WTC11 (cell line): ENCODE data around the gene GDI1. TPM values are rescaled to one million over a fixed set of nuclear protein-coding genes. Genes with fewer than 3 reads are reported as not detected.

Source experiments
- ATAC-seq: fragments of 200-7000 bp; cut with Tn5 transposase; 2 replicates; pipeline ENCODE4 v1.10.0; 2021; ENCODE audit warnings: mild to moderate bottlenecking, moderate library complexity
- CTCF ChIA-PET: fragments of 300-600 bp; sonication (Branson Sonifier 250); formaldehyde crosslinking; loops from one replicate; lab custom pipeline; 2021; ENCODE audit warnings: antibody characterized with exemption; lab: Charles Lee
- POLR2A ChIA-PET: fragments of 350-600 bp; sonication (Branson Sonifier 250); formaldehyde crosslinking; loops from one replicate; lab custom pipeline; 2021; ENCODE audit warnings: antibody characterized with exemption; lab: Charles Lee
- DNase-seq: peaks from one replicate; pipeline ENCODE4 v3.0.0; 2021; ENCODE audit warnings: low spot score
- H3K27ac Mint-ChIP-seq: 2 replicates; pipeline ENCODE4 v1.8.0; 2021; ENCODE audit warnings: mixed read lengths
- H3K27me3 Mint-ChIP-seq: 2 replicates; pipeline ENCODE4 v1.8.0; 2021; ENCODE audit warnings: low read depth, mild to moderate bottlenecking, moderate library complexity, mixed read lengths
- H3K36me3 Mint-ChIP-seq: 2 replicates; pipeline ENCODE4 v1.8.0; 2021; ENCODE audit warnings: mixed read lengths
- H3K4me1 Mint-ChIP-seq: 2 replicates; pipeline ENCODE4 v1.8.0; 2022; ENCODE audit warnings: mixed read lengths
- H3K4me3 Mint-ChIP-seq: 2 replicates; pipeline ENCODE4 v1.8.0; 2021; ENCODE audit warnings: mild to moderate bottlenecking, moderate library complexity, mixed read lengths
- H3K9me3 Mint-ChIP-seq: 2 replicates; pipeline ENCODE4 v1.8.0; 2021; ENCODE audit warnings: mixed read lengths
- ATF1 ChIP-seq: sonication (generic); formaldehyde crosslinking; IDR thresholded peaks from 2 replicates; pipeline ENCODE4 v1.8.1; 2023; ENCODE audit warnings: mild to moderate bottlenecking, moderate library complexity, missing genetic modification reagents
- ATF3 ChIP-seq: sonication (generic); formaldehyde crosslinking; conservative IDR thresholded peaks from 2 replicates; pipeline ENCODE4 v1.8.1; 2022; ENCODE audit warnings: mild to moderate bottlenecking, missing genetic modification reagents
- CTCF ChIP-seq: fragments of 200-600 bp; IDR thresholded peaks from 2 replicates; pipeline ENCODE4 v1.8.0; 2022; ENCODE audit warnings: antibody characterized with exemption
- E2F4 ChIP-seq: sonication (generic); formaldehyde crosslinking; IDR thresholded peaks from 2 replicates; pipeline ENCODE4 v1.8.1; 2022; ENCODE audit warnings: low read depth, mild to moderate bottlenecking, moderate library complexity, missing genetic modification reagents, borderline replicate concordance
- ELF4 ChIP-seq: sonication (generic); formaldehyde crosslinking; IDR thresholded peaks from 2 replicates; pipeline ENCODE4 v1.8.1; 2022; ENCODE audit warnings: low read depth, mild to moderate bottlenecking, moderate library complexity, missing genetic modification reagents
- EMX1 ChIP-seq: fragments of 250-450 bp; sonication (Bioruptor Pico); IDR thresholded peaks from 2 replicates; pipeline ENCODE4 v1.8.0; 2021; ENCODE audit warnings: mild to moderate bottlenecking
- ESRRA ChIP-seq: sonication (generic); formaldehyde crosslinking; IDR thresholded peaks from 2 replicates; pipeline ENCODE4 v1.8.1; 2022; ENCODE audit warnings: mild to moderate bottlenecking, missing genetic modification reagents, borderline replicate concordance
- FOXP4 ChIP-seq: sonication (generic); formaldehyde crosslinking; IDR thresholded peaks from 2 replicates; pipeline ENCODE4 v1.8.0; 2022; ENCODE audit warnings: mild to moderate bottlenecking, missing genetic modification reagents
- GABPB1 ChIP-seq: sonication (generic); formaldehyde crosslinking; IDR thresholded peaks from 2 replicates; pipeline ENCODE4 v1.8.1; 2023; ENCODE audit warnings: mild to moderate bottlenecking, missing genetic modification reagents
- IRF1 ChIP-seq: sonication (generic); formaldehyde crosslinking; IDR thresholded peaks from 2 replicates; pipeline ENCODE4 v1.8.0; 2023; ENCODE audit warnings: missing genetic modification reagents
- MXD4 ChIP-seq: fragments of 250-450 bp; sonication (Bioruptor Pico); IDR thresholded peaks from 2 replicates; pipeline ENCODE4 v1.8.0; 2021; ENCODE audit warnings: mild to moderate bottlenecking, moderate library complexity, borderline replicate concordance
- MYBL2 ChIP-seq: sonication (generic); formaldehyde crosslinking; IDR thresholded peaks from 2 replicates; pipeline ENCODE4 v1.8.1; 2023; ENCODE audit warnings: mild to moderate bottlenecking, moderate library complexity, missing genetic modification reagents
- NFATC4 ChIP-seq: fragments of 250-450 bp; sonication (Bioruptor Pico); IDR thresholded peaks from 2 replicates; pipeline ENCODE4 v1.9.0; 2021; ENCODE audit warnings: mild to moderate bottlenecking
- NFE2L1 ChIP-seq: sonication (generic); formaldehyde crosslinking; IDR thresholded peaks from 2 replicates; pipeline ENCODE4 v1.8.1; 2023; ENCODE audit warnings: missing genetic modification reagents
- NR1H2 ChIP-seq: sonication (generic); formaldehyde crosslinking; IDR thresholded peaks from 2 replicates; pipeline ENCODE4 v1.9.0; 2021; ENCODE audit warnings: mild to moderate bottlenecking, moderate library complexity, missing genetic modification reagents
- PRRX2 ChIP-seq: fragments of 250-450 bp; sonication (Bioruptor Pico); IDR thresholded peaks from 2 replicates; pipeline ENCODE4 v1.8.0; 2021; ENCODE audit warnings: mild to moderate bottlenecking
- RORB ChIP-seq: fragments of 250-450 bp; sonication (Bioruptor Pico); IDR thresholded peaks from 2 replicates; pipeline ENCODE4 v1.9.0; 2021; ENCODE audit warnings: mild to moderate bottlenecking
- SMAD3 ChIP-seq: sonication (generic); formaldehyde crosslinking; IDR thresholded peaks from 2 replicates; pipeline ENCODE4 v1.8.0; 2022; ENCODE audit warnings: missing genetic modification reagents, mild to moderate bottlenecking, borderline replicate concordance
- SOX15 ChIP-seq: fragments of 250-450 bp; sonication (Bioruptor Pico); IDR thresholded peaks from 2 replicates; pipeline ENCODE4 v1.9.0; 2021; ENCODE audit warnings: mild to moderate bottlenecking
- STAT6 ChIP-seq: sonication (generic); formaldehyde crosslinking; conservative IDR thresholded peaks from 2 replicates; pipeline ENCODE4 v1.8.1; 2023; ENCODE audit warnings: mild to moderate bottlenecking, low read depth, missing genetic modification reagents, moderate library complexity
- TCF7 ChIP-seq: sonication (generic); formaldehyde crosslinking; IDR thresholded peaks from 2 replicates; pipeline ENCODE4 v1.8.0; 2022; ENCODE audit warnings: mild to moderate bottlenecking, low read depth, missing genetic modification reagents, moderate library complexity
- TEAD4 ChIP-seq: sonication (generic); formaldehyde crosslinking; IDR thresholded peaks from 2 replicates; pipeline ENCODE4 v1.8.0; 2022; ENCODE audit warnings: mild to moderate bottlenecking, missing genetic modification reagents
- USF1 ChIP-seq: sonication (generic); formaldehyde crosslinking; IDR thresholded peaks from 2 replicates; pipeline ENCODE4 v1.8.0; 2022; ENCODE audit warnings: mild to moderate bottlenecking, missing genetic modification reagents
- ZBTB21 ChIP-seq: sonication (generic); formaldehyde crosslinking; IDR thresholded peaks from 2 replicates; pipeline ENCODE4 v1.8.1; 2023; ENCODE audit warnings: mild to moderate bottlenecking, missing genetic modification reagents, borderline replicate concordance
- ZNF121 ChIP-seq: sonication (generic); formaldehyde crosslinking; IDR thresholded peaks from 2 replicates; pipeline ENCODE4 v1.8.0; 2023; ENCODE audit warnings: missing genetic modification reagents
- ZNF263 ChIP-seq: sonication (generic); formaldehyde crosslinking; IDR thresholded peaks from 2 replicates; pipeline ENCODE4 v1.8.1; 2022; ENCODE audit warnings: low read depth, mild to moderate bottlenecking, moderate library complexity, missing genetic modification reagents
- total RNA-seq: library from RNA; stranded (reverse); gene quantifications from 3 replicates; pipeline ENCODE4 v1.2.3, GENCODE V29; 2021

The GDI1 gene
- total RNA-seq, 1 experiment from 2014 or later: 108 TPM

GRCh38 chrX:154452823-154453222, 15.9 kb downstream of the GDI1 start:
- no peak for ATAC-seq
- Mint-ChIP-seq H3K4me3 (no peak overlapping the region), H3K4me1 (no peaks in the 10 kb centered on the region), H3K27ac (no peak overlapping the region), H3K9me3 (no peaks in the 10 kb centered on the region), H3K36me3 (peaks cover 6% of the 10 kb centered on the region), H3K27me3 (peaks cover 15% of the 10 kb centered on the region)
- ChIA-PET CTCF (interaction anchor here (1.0 kb wide), 1 partner anchor 28 kb away, joined by 5 read pairs; no protein-coding TSS in a partner anchor), POLR2A (no interaction called here)
- no peak for DNase-seq
- TF ChIP-seq RORB (CRISPR knock-in tag) (no peak), SMAD3 (CRISPR knock-in tag) (no peak), EMX1 (no peak), GABPB1 (no peak), E2F4 (CRISPR knock-in tag) (no peak), USF1 (CRISPR knock-in tag) (no peak), ZNF121 (CRISPR knock-in tag) (no peak), MYBL2 (CRISPR knock-in tag) (no peak), ZBTB21 (CRISPR knock-in tag) (no peak), PRRX2 (no peak), SOX15 (CRISPR knock-in tag) (no peak), IRF1 (no peak)

GRCh38 chrX:154457491-154458115, 20.6 kb downstream of the GDI1 start:
- Mint-ChIP-seq H3K4me1 (no peaks in the 10 kb centered on the region), H3K27ac (peak overlapping the region; percentile 81; the same call in 1 of the 2 replicates), H3K9me3 (no peaks in the 10 kb centered on the region), H3K36me3 (peaks cover 3% of the 10 kb centered on the region; the same call in 1 of the 2 replicates), H3K27me3 (peaks cover 15% of the 10 kb centered on the region), H3K4me3 (peak overlapping the region; percentile 84)
- DNase-seq (peak; percentile 71), ATAC-seq (peak; percentile 77)
- ChIA-PET CTCF (interaction anchor here (0.7 to 3.0 kb wide), 3 partner anchors 33 to 84 kb away, joined by 3 to 11 read pairs (median 3); partner anchors contain the start of gene SLC10A3), POLR2A (interaction anchor here (0.6 to 0.8 kb wide), 2 partner anchors 86 to 88 kb away, joined by 3 read pairs; no protein-coding TSS in a partner anchor)
- TF ChIP-seq ZNF263 (CRISPR knock-in tag) (no peak), FOXP4 (CRISPR knock-in tag) (no peak), NFE2L1 (CRISPR knock-in tag) (no peak), NFATC4 (CRISPR knock-in tag) (no peak), TEAD4 (CRISPR knock-in tag) (no peak), NR1H2 (CRISPR knock-in tag) (no peak), ELF4 (no peak), RORB (CRISPR knock-in tag) (no peak), MXD4 (CRISPR knock-in tag) (no peak), STAT6 (CRISPR knock-in tag) (no peak), E2F4 (CRISPR knock-in tag) (no peak), ESRRA (CRISPR knock-in tag) (no peak), TCF7 (CRISPR knock-in tag) (no peak), ATF3 (CRISPR knock-in tag) (no peak), CTCF (no peak), ATF1 (CRISPR knock-in tag) (no peak)
